T-cell (primary cell): ENCODE data around the gene PTGER2. TPM values are rescaled to one million over a fixed set of nuclear protein-coding genes. Genes with fewer than 3 reads are reported as not detected.

ENCODE experiments used
- ATAC-seq, 4 experiments: fragments of 200-7000 bp in 3 of 4; fragments of 150-1000 bp in 1 of 4; cut with Tn5 transposase; replicated peaks in 1 of 4; 1 replicate in 3 of 4; 2 replicates in 1 of 4; pipeline ENCODE4 v1.10.0; 2021; ENCODE audit warnings: moderate library complexity in 3 of 4, mild to moderate bottlenecking in 2 of 4, moderate number of reproducible peaks in 1 of 4
- CTCF ChIA-PET, 2 donors: fragments of 300-600 bp; sonication (Branson Sonifier 250); formaldehyde crosslinking; loops; one replicate each; lab custom pipeline; 2022; ENCODE audit warnings: antibody characterized with exemption in 2 of 2; lab: Charles Lee
- POLR2A ChIA-PET, 2 donors: fragments of 300-600 bp; sonication (Branson Sonifier 250); formaldehyde crosslinking; loops; one replicate each; lab custom pipeline; 2022; ENCODE audit warnings: antibody characterized with exemption in 2 of 2; lab: Charles Lee
- DNase-seq, 35 experiments: peaks; one replicate each; pipeline versions ENCODE4 v3.0.0 to v3.0.0-alpha.2; 2013 to 2023
- H3K27ac ChIP-seq: one replicate; pipeline ENCODE4 v1.5.1; 2013; ENCODE audit warnings: low read length
- H3K27me3 ChIP-seq, 2 experiments: replicated peaks in 1 of 2; 1 replicate in 1 of 2; 2 replicates in 1 of 2; pipeline versions ENCODE4 v1.6.1 to v1.7.0; 2013; ENCODE audit warnings: low read length in 1 of 2, mixed read lengths in 1 of 2; ENCODE audit not compliant: control insufficient read depth in 2 of 2, insufficient read depth in 2 of 2; ENCODE audit errors: extremely low read depth in 1 of 2
- H3K36me3 ChIP-seq, 2 donors: 1 replicate in 1 of 2; 2 replicates in 1 of 2; pipeline versions ENCODE4 v1.6.1 to v1.7.0; 2013; ENCODE audit warnings: low read length in 1 of 2; ENCODE audit not compliant: control insufficient read depth in 2 of 2, insufficient read depth in 1 of 2; ENCODE audit errors: extremely low read depth in 1 of 2
- H3K4me1 ChIP-seq, 2 experiments: 1 replicate in 1 of 2; 2 replicates in 1 of 2; pipeline versions ENCODE4 v1.6.1 to v1.7.0; 2013; ENCODE audit warnings: low read length in 2 of 2, mixed read lengths in 1 of 2; ENCODE audit not compliant: insufficient read depth in 2 of 2, control insufficient read depth in 1 of 2; ENCODE audit errors: extremely low read depth in 1 of 2
- H3K4me3 ChIP-seq, 2 donors: 1 replicate in 1 of 2; 2 replicates in 1 of 2; pipeline versions ENCODE4 v1.5.1 to v1.7.0; 2013; ENCODE audit warnings: mild to moderate bottlenecking in 2 of 2, low read length in 1 of 2, moderate library complexity in 1 of 2; ENCODE audit not compliant: control insufficient read depth in 1 of 2; ENCODE audit errors: extremely low read depth in 1 of 2
- H3K9me3 ChIP-seq: 2 replicates; pipeline ENCODE4 v1.7.0; 2013
- H3K27ac Mint-ChIP-seq, 2 donors: one replicate each; pipeline ENCODE4 v1.8.0; 2020 to 2021; ENCODE audit warnings: mild to moderate bottlenecking in 2 of 2, mixed read lengths in 2 of 2
- H3K27me3 Mint-ChIP-seq, 2 donors: one replicate each; pipeline ENCODE4 v1.8.0; 2021 to 2022; ENCODE audit warnings: mixed read lengths in 2 of 2
- H3K36me3 Mint-ChIP-seq: one replicate; pipeline ENCODE4 v1.8.0; 2021; ENCODE audit warnings: mixed read lengths
- H3K4me1 Mint-ChIP-seq, 3 donors: one replicate each; pipeline ENCODE4 v1.8.0; 2020 to 2022; ENCODE audit warnings: mixed read lengths in 3 of 3, mild to moderate bottlenecking in 1 of 3
- H3K4me3 Mint-ChIP-seq, 3 donors: one replicate each; pipeline ENCODE4 v1.8.0; 2020 to 2022; ENCODE audit warnings: mild to moderate bottlenecking in 3 of 3, mixed read lengths in 3 of 3, moderate library complexity in 3 of 3
- H3K9me3 Mint-ChIP-seq, 3 donors: one replicate each; pipeline ENCODE4 v1.8.0; 2020 to 2022; ENCODE audit warnings: mixed read lengths in 3 of 3
- WGBS: methylation state at CpG from one replicate; pipeline ENCODE4 v1.1.5; 2013; ENCODE audit warnings: missing lambda C conversion rate; ENCODE audit not compliant: insufficient coverage; 5-methylcytosine and 5-hydroxymethylcytosine counted together
- total RNA-seq, 35 experiments: library from RNA in 6 of 35; stranded (reverse) in 6 of 35; fragments of 120-200 nt in 1 of 35; gene quantifications; one replicate each; pipeline versions ENCODE4 v1.2.1 to v1.2.4 and lab custom pipeline; 2013 to 2026

Gene PTGER2
- total RNA-seq, 5 donors from 2014 or later (not counting 1 experiment from before 2014, with no cell fraction given), result 38.8 to 68.0 (median 54.7) TPM

DNA sequence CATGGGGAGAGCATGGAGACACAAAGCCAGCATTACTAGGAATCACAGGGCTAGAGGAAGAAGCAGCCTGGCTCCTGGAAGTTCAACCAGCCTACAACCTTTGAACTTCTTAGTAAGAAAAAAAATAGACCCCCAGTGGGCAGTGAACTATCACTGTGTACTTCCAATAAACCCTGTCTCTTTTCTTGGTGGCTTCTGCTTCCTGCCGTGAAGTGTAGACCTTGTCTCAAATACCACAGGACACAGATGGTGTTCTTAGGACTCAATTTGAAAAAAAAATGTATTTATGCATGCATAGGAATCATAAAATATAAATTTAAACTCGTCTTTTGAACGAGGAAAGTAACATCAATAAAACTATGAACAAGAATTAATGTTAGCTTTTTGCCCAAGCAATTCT lies 3.6 kb upstream of the PTGER2 start:
- peaks cover 0 to 6% of the 10 kb centered on the region in 2 donors for H3K27me3 Mint-ChIP-seq
- POLR2A ChIA-PET, result interaction anchor here (0.5 to 0.7 kb wide), 3 partner anchors 10 to 540 kb away, joined by 3 to 7 read pairs (median 4); no protein-coding TSS in a partner anchor
- H3K9me3 Mint-ChIP-seq, result no peaks in the 10 kb centered on the region
- Histone ChIP-seq H3K9me3 (no peaks in the 10 kb centered on the region), H3K4me1 (peaks cover 4 to 37% of the 10 kb centered on the region in 2 experiments), H3K36me3 (no peaks in the 10 kb centered on the region), H3K27me3 (peaks cover 0 to 7% of the 10 kb centered on the region in 2 experiments), H3K4me3 (no peak overlapping the region), H3K27ac (no peak overlapping the region)
- peak overlapping the region in 2 of 3 donors; percentile 99 for H3K4me3 Mint-ChIP-seq
- no CpG with 5 or more reads among the region's 3 CpGs for WGBS
- ATAC-seq (no peak), DNase-seq (no peak)
- H3K27ac Mint-ChIP-seq, result peak overlapping the region; percentile 80 to 95
- CTCF ChIA-PET, result interaction anchor here (0.6 to 1.8 kb wide), 2 partner anchors 10 to 89 kb away, joined by 3 to 9 read pairs; no protein-coding TSS in a partner anchor
- H3K4me1 Mint-ChIP-seq, result peaks cover 63 to 78% (median 63%) of the 10 kb centered on the region in 3 donors
- H3K36me3 Mint-ChIP-seq, result peaks cover 19% of the 10 kb centered on the region

DNA sequence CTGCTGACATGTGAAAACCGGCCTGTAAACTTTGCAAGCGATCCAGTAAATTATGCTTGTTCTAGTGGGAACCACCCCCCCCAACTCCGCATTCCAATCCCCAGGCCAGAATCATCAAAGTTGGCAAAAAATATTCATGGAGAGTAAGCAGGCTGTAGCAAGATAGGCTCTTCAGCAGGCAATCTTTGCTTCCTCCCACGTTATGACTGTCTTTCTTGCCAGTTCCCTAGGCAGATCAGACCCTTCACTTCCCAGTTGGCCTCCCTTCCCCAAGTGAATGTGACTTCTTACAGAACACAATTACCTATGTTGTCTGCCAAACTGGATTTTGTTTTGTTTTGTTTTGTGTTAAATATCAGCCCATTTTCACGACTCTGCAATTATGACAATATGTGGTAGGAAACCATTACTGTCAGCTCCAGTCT lies 1.2 kb upstream of the PTGER2 start:
- ATAC-seq, result no peak
- Histone ChIP-seq H3K4me1 (peaks cover 13 to 45% of the 10 kb centered on the region in 2 experiments), H3K27me3 (peaks cover 0 to 7% of the 10 kb centered on the region in 2 experiments), H3K9me3 (no peaks in the 10 kb centered on the region), H3K4me3 (peak overlapping the region; percentile 76 to 81), H3K27ac (peak overlapping the region; percentile 65), H3K36me3 (no peaks in the 10 kb centered on the region)
- peaks cover 72 to 86% (median 76%) of the 10 kb centered on the region in 3 donors for H3K4me1 Mint-ChIP-seq
- 89% methylated on average over 1 of the region's 5 CpGs for WGBS
- H3K4me3 Mint-ChIP-seq, result peak overlapping the region; percentile 99 to 100 (median 99)
- ChIA-PET CTCF (no interaction called here), POLR2A (no interaction called here)
- peaks cover 22% of the 10 kb centered on the region for H3K36me3 Mint-ChIP-seq
- H3K9me3 Mint-ChIP-seq, result no peaks in the 10 kb centered on the region
- H3K27ac Mint-ChIP-seq, result peak overlapping the region; percentile 80 to 95
- no peak for DNase-seq
- peaks cover 0 to 6% of the 10 kb centered on the region in 2 donors for H3K27me3 Mint-ChIP-seq

DNA sequence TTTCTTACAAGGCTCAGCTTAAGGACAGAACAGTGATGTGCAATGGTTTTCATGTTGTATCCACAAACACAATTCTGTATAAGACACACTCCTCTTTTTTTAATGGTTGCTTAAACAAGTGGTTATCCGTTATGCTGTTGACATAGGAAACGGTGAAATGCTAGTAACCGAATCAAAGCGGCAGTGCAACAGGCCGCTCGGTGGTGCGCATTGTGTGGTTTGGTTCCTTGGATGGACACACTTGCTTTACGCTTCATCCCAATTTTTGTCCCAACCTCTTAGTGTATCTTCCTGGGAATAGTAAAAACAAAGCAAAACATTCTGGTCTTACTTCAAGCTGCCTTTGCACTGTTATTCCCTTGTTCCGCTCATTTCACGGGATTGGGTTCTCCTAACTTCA lies 650 bp upstream of the PTGER2 start:
- no peaks in the 10 kb centered on the region for H3K9me3 ChIP-seq
- no peaks in the 10 kb centered on the region for H3K36me3 ChIP-seq
- Mint-ChIP-seq H3K27me3 (peaks cover 0 to 6% of the 10 kb centered on the region in 2 donors), H3K9me3 (no peaks in the 10 kb centered on the region), H3K27ac (peak overlapping the region; percentile 80 to 95), H3K4me1 (peaks cover 75 to 85% (median 75%) of the 10 kb centered on the region in 3 donors), H3K36me3 (peaks cover 22% of the 10 kb centered on the region), H3K4me3 (peak overlapping the region; percentile 99 to 100 (median 99))
- peak overlapping the region; percentile 76 to 81 for H3K4me3 ChIP-seq
- ATAC-seq (no peak), DNase-seq (peak in 2 of 35 experiments; percentile 18 to 32)
- peaks cover 16 to 47% of the 10 kb centered on the region in 2 experiments for H3K4me1 ChIP-seq
- 52% methylated on average over 2 of the region's 10 CpGs for WGBS
- peaks cover 0 to 7% of the 10 kb centered on the region in 2 experiments for H3K27me3 ChIP-seq
- POLR2A ChIA-PET, result interaction anchor here in 1 of 2 donors (0.5 kb wide), 1 partner anchor 14 kb away, joined by 9 read pairs; no protein-coding TSS in a partner anchor
- H3K27ac ChIP-seq, result peak overlapping the region; percentile 65
- CTCF ChIA-PET, result no interaction called here

DNA sequence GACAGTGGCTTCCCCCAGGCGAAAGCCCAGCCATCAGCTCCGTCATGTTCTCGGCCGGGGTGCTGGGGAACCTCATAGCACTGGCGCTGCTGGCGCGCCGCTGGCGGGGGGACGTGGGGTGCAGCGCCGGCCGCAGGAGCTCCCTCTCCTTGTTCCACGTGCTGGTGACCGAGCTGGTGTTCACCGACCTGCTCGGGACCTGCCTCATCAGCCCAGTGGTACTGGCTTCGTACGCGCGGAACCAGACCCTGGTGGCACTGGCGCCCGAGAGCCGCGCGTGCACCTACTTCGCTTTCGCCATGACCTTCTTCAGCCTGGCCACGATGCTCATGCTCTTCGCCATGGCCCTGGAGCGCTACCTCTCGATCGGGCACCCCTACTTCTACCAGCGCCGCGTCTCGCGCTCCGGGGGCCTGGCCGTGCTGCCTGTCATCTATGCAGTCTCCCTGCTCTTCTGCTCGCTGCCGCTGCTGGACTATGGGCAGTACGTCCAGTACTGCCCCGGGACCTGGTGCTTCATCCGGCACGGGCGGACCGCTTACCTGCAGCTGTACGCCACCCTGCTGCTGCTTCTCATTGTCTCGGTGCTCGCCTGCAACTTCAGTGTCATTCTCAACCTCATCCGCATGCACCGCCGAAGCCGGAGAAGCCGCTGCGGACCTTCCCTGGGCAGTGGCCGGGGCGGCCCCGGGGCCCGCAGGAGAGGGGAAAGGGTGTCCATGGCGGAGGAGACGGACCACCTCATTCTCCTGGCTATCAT lies 663 bp downstream of the PTGER2 start:
- POLR2A ChIA-PET, result interaction anchor here in 1 of 2 donors (0.7 kb wide), 1 partner anchor 32 kb away, joined by 3 read pairs; no protein-coding TSS in a partner anchor
- H3K27me3 Mint-ChIP-seq, result peaks cover 0 to 6% of the 10 kb centered on the region in 2 donors
- Histone ChIP-seq H3K27me3 (peaks cover 0 to 7% of the 10 kb centered on the region in 2 experiments), H3K4me1 (peaks cover 16 to 42% of the 10 kb centered on the region in 2 experiments), H3K9me3 (no peaks in the 10 kb centered on the region), H3K36me3 (no peaks in the 10 kb centered on the region), H3K4me3 (peak overlapping the region; percentile 76 to 81), H3K27ac (peak overlapping the region; percentile 72)
- 1% methylated on average over 62 of the region's 63 CpGs for WGBS
- ATAC-seq (peak; percentile 38 to 51 (median 44)), DNase-seq (peak in 28 of 35 experiments; percentile 4 to 48 (median 22))
- H3K4me1 Mint-ChIP-seq, result peaks cover 83 to 88% (median 86%) of the 10 kb centered on the region in 3 donors
- H3K9me3 Mint-ChIP-seq, result no peaks in the 10 kb centered on the region
- CTCF ChIA-PET, result interaction anchor here in 1 of 2 donors (1.1 kb wide), 1 partner anchor 86 kb away, joined by 4 read pairs; no protein-coding TSS in a partner anchor
- H3K4me3 Mint-ChIP-seq, result peak overlapping the region; percentile 99 to 100 (median 99)
- H3K36me3 Mint-ChIP-seq, result peaks cover 24% of the 10 kb centered on the region
- H3K27ac Mint-ChIP-seq, result peak overlapping the region; percentile 95 to 98

DNA sequence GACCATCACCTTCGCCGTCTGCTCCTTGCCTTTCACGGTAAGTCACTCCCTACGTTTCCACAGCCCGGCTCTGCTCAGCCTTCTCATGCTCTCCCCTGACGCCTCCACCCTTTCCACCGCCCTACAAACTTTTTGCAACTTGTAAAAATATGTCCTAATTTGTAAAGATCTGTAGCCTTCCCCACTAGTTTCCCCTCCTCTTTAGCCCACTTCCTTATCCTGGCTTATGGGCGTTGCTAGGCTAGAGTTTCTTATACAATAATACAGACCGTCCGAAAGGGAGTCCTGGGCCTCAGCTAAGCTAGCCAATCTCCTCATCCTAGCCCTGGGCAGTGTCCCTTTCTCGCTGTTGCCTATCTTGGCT lies 1.2 kb downstream of the PTGER2 start:
- no peaks in the 10 kb centered on the region for H3K9me3 Mint-ChIP-seq
- H3K36me3 ChIP-seq, result no peaks in the 10 kb centered on the region
- peaks cover 30% of the 10 kb centered on the region for H3K36me3 Mint-ChIP-seq
- H3K4me3 ChIP-seq, result peak overlapping the region; percentile 76 to 81
- no peaks in the 10 kb centered on the region for H3K9me3 ChIP-seq
- DNase-seq (peak in 4 of 35 experiments; percentile 7 to 35 (median 22)), ATAC-seq (peak; percentile 21 to 30 (median 26))
- H3K4me3 Mint-ChIP-seq, result peak overlapping the region; percentile 99 to 100 (median 99)
- peak overlapping the region; percentile 72 for H3K27ac ChIP-seq
- H3K27me3 Mint-ChIP-seq, result peaks cover 0 to 6% of the 10 kb centered on the region in 2 donors
- H3K4me1 Mint-ChIP-seq, result peaks cover 85 to 94% (median 87%) of the 10 kb centered on the region in 3 donors
- H3K27ac Mint-ChIP-seq, result peak overlapping the region; percentile 95 to 98
- CTCF ChIA-PET, result no interaction called here
- H3K27me3 ChIP-seq, result peaks cover 0 to 7% of the 10 kb centered on the region in 2 experiments
- POLR2A ChIA-PET, result no interaction called here
- WGBS, result 7% methylated on average over 9 of the region's 11 CpGs
- peaks cover 16 to 37% of the 10 kb centered on the region in 2 experiments for H3K4me1 ChIP-seq

DNA sequence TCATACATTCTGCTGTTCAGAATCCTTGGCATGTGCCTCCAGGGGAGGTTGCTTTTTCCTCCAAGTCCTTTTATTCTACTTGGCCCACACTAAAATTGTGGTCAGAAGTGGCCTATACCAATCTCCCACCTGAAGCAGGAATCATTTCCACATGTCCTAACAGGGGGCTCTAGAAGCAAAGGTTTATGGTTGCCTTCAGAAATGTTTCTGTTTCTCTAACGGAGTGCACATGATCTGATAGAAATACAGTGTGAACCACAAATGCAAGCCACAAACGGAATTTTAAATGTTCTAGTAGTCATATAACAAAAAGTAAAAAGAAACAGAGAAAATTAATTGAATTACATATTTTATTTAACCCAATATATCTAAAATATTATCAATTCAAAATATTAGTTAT lies 4.0 kb downstream of the PTGER2 start:
- H3K27ac ChIP-seq, result peak overlapping the region; percentile 72
- no CpG with 5 or more reads among the region's 2 CpGs for WGBS
- H3K27me3 ChIP-seq, result peaks cover 0 to 7% of the 10 kb centered on the region in 2 experiments
- POLR2A ChIA-PET, result interaction anchor here in 1 of 2 donors (0.6 kb wide), 1 partner anchor 382 kb away, joined by 10 read pairs; no protein-coding TSS in a partner anchor
- DNase-seq (peak in 1 of 35 experiments; percentile 44), ATAC-seq (no peak)
- peak overlapping the region; percentile 99 to 100 (median 99) for H3K4me3 Mint-ChIP-seq
- H3K27ac Mint-ChIP-seq, result peak overlapping the region; percentile 79 to 87
- H3K9me3 ChIP-seq, result no peaks in the 10 kb centered on the region
- peak overlapping the region in 1 of 2 donors; percentile 81 for H3K4me3 ChIP-seq
- H3K4me1 Mint-ChIP-seq, result peaks cover 66 to 83% (median 76%) of the 10 kb centered on the region in 3 donors
- peaks cover 8 to 18% (median 8%) of the 10 kb centered on the region in 3 donors for H3K9me3 Mint-ChIP-seq
- no peaks in the 10 kb centered on the region for H3K36me3 ChIP-seq
- CTCF ChIA-PET, result interaction anchor here in 1 of 2 donors (0.6 kb wide), 1 partner anchor 578 kb away, joined by 3 read pairs; no protein-coding TSS in a partner anchor
- peaks cover 0 to 6% of the 10 kb centered on the region in 2 donors for H3K27me3 Mint-ChIP-seq
- H3K36me3 Mint-ChIP-seq, result peaks cover 48% of the 10 kb centered on the region
- H3K4me1 ChIP-seq, result peaks cover 16 to 19% of the 10 kb centered on the region in 2 experiments
